SK-N-SH (cell line): ENCODE results near the gene ANKRD18B. TPM values are rescaled to one million over a fixed set of nuclear protein-coding genes. Genes with fewer than 3 reads are reported as not detected.
A peak's percentile ranks its signal among the peaks of the same experiment; 100 is the strongest.
"Not testable (repeated sequence)": the region's sequence is repeated elsewhere in the genome, so short reads cannot be mapped to it uniquely, and the experiment has no call there.

ENCODE experiments used
- CTCF ChIA-PET: fragments of 300-600, 350-600 bp; formaldehyde crosslinking; extraction: SDS; loops from one replicate; lab custom pipeline; 2021; lab: Yijun Ruan, JAX
- POLR2A ChIA-PET: fragments of 350-600 bp; sonication (Branson Sonifier 250); formaldehyde crosslinking; extraction: SDS; loops from one replicate; lab custom pipeline; 2020; ENCODE audit warnings: antibody characterized with exemption, inconsistent platforms; lab: Yijun Ruan, JAX
- DNase-seq: peaks from one replicate; pipeline ENCODE4 v3.0.0; 2012
- H2AFZ ChIP-seq: fragments of 200-600 bp; sonication (generic); 2 replicates; pipeline ENCODE4 v1.8.1; 2016; ENCODE audit warnings: antibody characterized with exemption, mild to moderate bottlenecking, low read depth
- H3F3A ChIP-seq: fragments of 200-600 bp; sonication (generic); replicated peaks from 2 replicates; pipeline ENCODE3; 2016; ENCODE audit warnings: antibody characterized with exemption, mild to moderate bottlenecking; ENCODE audit not compliant: insufficient read depth
- H3K27ac ChIP-seq, 2 experiments: fragments of 200-500 bp in 1 of 2; fragments of 200-600 bp in 1 of 2; sonication (Bioruptor generic) in 1 of 2; sonication (generic), shearing (Covaris generic) in 1 of 2; 2 replicates each; pipeline versions ENCODE4 v1.5.1 to v1.6.1; 2014 to 2016; ENCODE audit warnings: low read depth in 2 of 2, inconsistent platforms in 1 of 2, low read length in 1 of 2, mild to moderate bottlenecking in 1 of 2, mixed read lengths in 1 of 2
- H3K27me3 ChIP-seq: fragments of 200-600 bp; sonication (generic), shearing (Covaris generic); 2 replicates; pipeline ENCODE4 v1.6.1; 2016; ENCODE audit warnings: mixed run types; ENCODE audit not compliant: insufficient read depth
- H3K36me3 ChIP-seq, 2 experiments: fragments of 200-500 bp in 1 of 2; fragments of 200-600 bp in 1 of 2; sonication (Bioruptor generic) in 1 of 2; sonication (generic) in 1 of 2; replicated peaks in 1 of 2; 2 replicates each; pipeline versions ENCODE3 to v1.5.1; 2014 to 2016; ENCODE audit warnings: low read length in 1 of 2, mild to moderate bottlenecking in 1 of 2; ENCODE audit not compliant: insufficient read depth in 2 of 2, control insufficient read depth in 1 of 2
- H3K4me1 ChIP-seq, 2 experiments: fragments of 200-500 bp in 1 of 2; fragments of 200-600 bp in 1 of 2; sonication (Bioruptor generic) in 1 of 2; sonication (generic), shearing (Covaris generic) in 1 of 2; 2 replicates each; pipeline versions ENCODE4 v1.5.1 to v1.6.1; 2014 to 2016; ENCODE audit warnings: low read depth in 1 of 2, low read length in 1 of 2, mixed run types in 1 of 2; ENCODE audit not compliant: insufficient read depth in 2 of 2, control insufficient read depth in 1 of 2
- H3K4me2 ChIP-seq: fragments of 200-600 bp; sonication (generic), shearing (Covaris generic); 2 replicates; pipeline ENCODE4 v1.6.1; 2017; ENCODE audit warnings: mixed run types
- H3K4me3 ChIP-seq, 2 experiments: fragments of 200-500 bp in 1 of 2; fragments of 200-600 bp in 1 of 2; sonication (Bioruptor generic) in 1 of 2; sonication (generic), shearing (Covaris generic) in 1 of 2; 2 replicates each; pipeline versions ENCODE4 v1.5.1 to v1.8.1; 2014 to 2016; ENCODE audit warnings: low read depth in 2 of 2, inconsistent platforms in 1 of 2, low read length in 1 of 2, mild to moderate bottlenecking in 1 of 2, mixed read lengths in 1 of 2, moderate library complexity in 1 of 2
- H3K79me2 ChIP-seq: fragments of 200-600 bp; sonication (generic); 2 replicates; pipeline ENCODE4 v1.8.1; 2017; ENCODE audit warnings: mild to moderate bottlenecking; ENCODE audit not compliant: insufficient read depth
- H3K9ac ChIP-seq: fragments of 200-600 bp; sonication (generic); 2 replicates; pipeline ENCODE4 v1.6.1; 2017; ENCODE audit warnings: mixed run types
- H3K9me2 ChIP-seq: fragments of 200-600 bp; sonication (generic); 2 replicates; pipeline ENCODE4 v1.6.1; 2017; ENCODE audit warnings: mixed run types
- H3K9me3 ChIP-seq: fragments of 200-600 bp; sonication (generic); 2 replicates; pipeline ENCODE4 v1.6.1; 2017; ENCODE audit warnings: mixed run types, mild to moderate bottlenecking, moderate library complexity
- H4K20me1 ChIP-seq: fragments of 200-600 bp; sonication (generic); 2 replicates; pipeline ENCODE4 v1.6.1; 2017; ENCODE audit warnings: mild to moderate bottlenecking, mixed run types; ENCODE audit not compliant: insufficient read depth
- CHD2 ChIP-seq: fragments of 150-350 bp; IDR thresholded peaks from 2 replicates; pipeline ENCODE4 v1.6.1; 2018; ENCODE audit warnings: low read length; ENCODE audit not compliant: partially characterized antibody
- CTCF ChIP-seq: fragments of 200-600 bp; sonication (generic); IDR thresholded peaks from 2 replicates; pipeline ENCODE4 v1.6.1; 2017; ENCODE audit warnings: antibody characterized with exemption, mild to moderate bottlenecking, moderate library complexity
- JUND ChIP-seq: IDR thresholded peaks from 2 replicates; pipeline ENCODE4 v1.4.0; 2012
- TCF12 ChIP-seq: IDR thresholded peaks from 2 replicates; pipeline ENCODE4 v1.4.0; 2012
- WGBS: methylation state at CpG from one replicate; pipeline ENCODE4 v1.1.6; 2017; ENCODE audit warnings: low lambda C conversion rate; 5-methylcytosine and 5-hydroxymethylcytosine counted together
- polyA plus RNA-seq, 3 experiments: library from polyadenylated mRNA; depleted of rRNA; stranded (reverse); fragments of >200 nt; gene quantifications; 2 replicates each; pipeline ENCODE4 v1.2.3, GENCODE V29; 2012

Gene ANKRD18B
- polyA plus RNA-seq, 1 of the 3 experiments (the other 2 are of a cell fraction), result 2.3 TPM

GRCh38 chr9:33489066-33489465 lies 35.0 kb upstream of the ANKRD18B start:
- peaks cover 13% of the 10 kb centered on the region for H3F3A ChIP-seq
- H2AFZ ChIP-seq, result no peak overlapping the region
- no peaks in the 10 kb centered on the region for H4K20me1 ChIP-seq
- ChIA-PET POLR2A (no interaction called here), CTCF (interaction anchor here (1.1 kb wide), 1 partner anchor 26 kb away, joined by 3 read pairs; no protein-coding TSS in a partner anchor)
- H3K27ac ChIP-seq, result 0 out of 4 replicates have a peak overlapping the region, but pooled peaks of 1 of the 2 experiments have one; percentile 3
- no peak overlapping the region for H3K4me3 ChIP-seq
- TF ChIP-seq TCF12 (peak; percentile 50), CHD2 (no peak)
- no peaks in the 10 kb centered on the region for H3K79me2 ChIP-seq
- no peaks in the 10 kb centered on the region for H3K27me3 ChIP-seq
- H3K9me3 ChIP-seq, result no peaks in the 10 kb centered on the region
- H3K4me2 ChIP-seq, result no peak overlapping the region
- H3K9ac ChIP-seq, result no peak overlapping the region
- H3K4me1 ChIP-seq, result no peaks in the 10 kb centered on the region
- no peaks in the 10 kb centered on the region for H3K9me2 ChIP-seq
- WGBS, result 71% methylated on average over 2 of the region's 2 CpGs
- peaks cover 0 to 3% of the 10 kb centered on the region in 2 experiments for H3K36me3 ChIP-seq
- no peak for DNase-seq

- H3K27me3 ChIP-seq, CTCF ChIA-PET, H3K4me3 ChIP-seq, H3K27ac ChIP-seq, H3K9ac ChIP-seq, DNase-seq, H4K20me1 ChIP-seq, H3K9me3 ChIP-seq, H3K4me2 ChIP-seq, H3F3A ChIP-seq, H3K79me2 ChIP-seq, H3K36me3 ChIP-seq, H2AFZ ChIP-seq, H3K9me2 ChIP-seq, H3K4me1 ChIP-seq, POLR2A ChIA-PET: not testable (repeated sequence)
- WGBS, result 77% methylated on average over 2 of the region's 2 CpGs
Measured at GRCh38 chr9:33493819-33494218, 30.2 kb upstream of the ANKRD18B start.

- Histone ChIP-seq H3K36me3 (no peaks in the 10 kb centered on the region), H3K27ac (no peak overlapping the region), H3K4me2 (no peak overlapping the region), H4K20me1 (no peaks in the 10 kb centered on the region), H3K9me3 (no peaks in the 10 kb centered on the region), H3K79me2 (no peaks in the 10 kb centered on the region), H3K4me1 (no peaks in the 10 kb centered on the region), H3K9me2 (no peaks in the 10 kb centered on the region), H2AFZ (peak overlapping the region; percentile 62), H3K9ac (no peak overlapping the region), H3K4me3 (no peak overlapping the region), H3F3A (no peaks in the 10 kb centered on the region), H3K27me3 (no peaks in the 10 kb centered on the region)
- no peak for DNase-seq
- ChIA-PET CTCF (interaction anchor here (0.8 to 1.9 kb wide), 3 partner anchors 38 to 124 kb away, joined by 3 read pairs; no protein-coding TSS in a partner anchor), POLR2A (no interaction called here)
- TF ChIP-seq CTCF (peak; percentile 58), JUND (no peak)
- 27% methylated on average over 1 of the region's 1 CpG for WGBS
Measured at GRCh38 chr9:33498387-33498786, 25.7 kb upstream of the ANKRD18B start.
